Neuronal stem cell (in vitro differentiated cells): Measurements from ENCODE around the gene TSPAN7.

Source experiments
- DNase-seq: peaks from one replicate; pipeline ENCODE4 v3.0.0-alpha.2; 2013; ENCODE audit warnings: low spot score
- H2AFZ ChIP-seq: one replicate; pipeline ENCODE4 v1.6.1; 2013; ENCODE audit warnings: mild to moderate bottlenecking, low read length, inconsistent platforms
- H2AK5ac ChIP-seq: 2 replicates; pipeline ENCODE4 v1.6.1; 2013; ENCODE audit warnings: low read depth, mild to moderate bottlenecking, inconsistent platforms, low read length, moderate library complexity, mixed read lengths
- H2BK120ac ChIP-seq: 2 replicates; pipeline ENCODE4 v1.6.1; 2013; ENCODE audit warnings: low read depth, mild to moderate bottlenecking, inconsistent platforms, low read length, moderate library complexity, mixed read lengths
- H2BK12ac ChIP-seq: one replicate; pipeline ENCODE4 v1.6.1; 2013; ENCODE audit warnings: low read length, inconsistent platforms
- H2BK15ac ChIP-seq: 2 replicates; pipeline ENCODE4 v1.6.1; 2013; ENCODE audit warnings: mild to moderate bottlenecking, low read length, inconsistent platforms, mixed read lengths
- H2BK5ac ChIP-seq: one replicate; pipeline ENCODE4 v1.6.1; 2013; ENCODE audit warnings: inconsistent platforms, mild to moderate bottlenecking, low read length, moderate library complexity
- H3K14ac ChIP-seq: one replicate; pipeline ENCODE4 v1.6.1; 2013; ENCODE audit warnings: low read length, inconsistent platforms
- H3K18ac ChIP-seq: 2 replicates; pipeline ENCODE4 v1.6.1; 2013; ENCODE audit warnings: low read length, inconsistent platforms
- H3K23ac ChIP-seq: 2 replicates; pipeline ENCODE4 v1.6.1; 2013; ENCODE audit warnings: low read depth, mild to moderate bottlenecking, mixed read lengths, low read length, inconsistent platforms; ENCODE audit not compliant: poor library complexity
- H3K27ac ChIP-seq: replicated peaks from 3 replicates; pipeline ENCODE4 v1.5.1; 2013; ENCODE audit warnings: low read length, inconsistent platforms
- H3K27me3 ChIP-seq, 3 experiments: 2 replicates each; pipeline ENCODE4 v1.6.1; 2013; ENCODE audit warnings: low read length in 3 of 3, mild to moderate bottlenecking in 2 of 3, inconsistent platforms in 1 of 3, low read depth in 1 of 3, mixed read lengths in 1 of 3, moderate library complexity in 1 of 3; ENCODE audit not compliant: control insufficient read depth in 3 of 3, insufficient read depth in 3 of 3
- H3K36me3 ChIP-seq, 2 donors: replicated peaks in 1 of 2; 2 replicates each; pipeline ENCODE4 v1.6.1; 2013; ENCODE audit warnings: low read length in 2 of 2; ENCODE audit not compliant: control insufficient read depth in 2 of 2, insufficient read depth in 2 of 2
- H3K4ac ChIP-seq: 2 replicates; pipeline ENCODE4 v1.6.1; 2013; ENCODE audit warnings: inconsistent platforms, mild to moderate bottlenecking, low read length, moderate library complexity
- H3K4me1 ChIP-seq, 2 donors: 1 replicate in 1 of 2; 2 replicates in 1 of 2; pipeline ENCODE4 v1.6.1; 2013; ENCODE audit warnings: low read length in 2 of 2, low read depth in 1 of 2; ENCODE audit not compliant: control insufficient read depth in 2 of 2, insufficient read depth in 1 of 2
- H3K4me2 ChIP-seq: one replicate; pipeline ENCODE4 v1.6.1; 2013; ENCODE audit warnings: mild to moderate bottlenecking, low read length, inconsistent platforms; ENCODE audit not compliant: insufficient read depth, poor library complexity, severe bottlenecking
- H3K4me3 ChIP-seq, 2 donors: 2 replicates each; pipeline ENCODE4 v1.5.1; 2013; ENCODE audit warnings: low read length in 2 of 2, mild to moderate bottlenecking in 2 of 2, inconsistent platforms in 1 of 2, moderate library complexity in 1 of 2
- H3K79me1 ChIP-seq: one replicate; pipeline ENCODE4 v1.6.1; 2013; ENCODE audit warnings: low read depth, mild to moderate bottlenecking, inconsistent platforms, low read length, moderate library complexity
- H3K9ac ChIP-seq: one replicate; pipeline ENCODE4 v1.6.1; 2013; ENCODE audit warnings: mild to moderate bottlenecking, low read depth, low read length, inconsistent platforms; ENCODE audit not compliant: poor library complexity
- H3K9me3 ChIP-seq, 2 donors: replicated peaks in 1 of 2; 2 replicates each; pipeline versions ENCODE3 to v1.6.1; 2013; ENCODE audit warnings: low read length in 2 of 2, mild to moderate bottlenecking in 2 of 2, inconsistent platforms in 1 of 2, low read depth in 1 of 2, mixed read lengths in 1 of 2, moderate library complexity in 1 of 2; ENCODE audit not compliant: control insufficient read depth in 2 of 2, insufficient read depth in 1 of 2
- H4K8ac ChIP-seq: one replicate; pipeline ENCODE4 v1.6.1; 2013; ENCODE audit warnings: low read depth, mild to moderate bottlenecking, inconsistent platforms, low read length, moderate library complexity
- H4K91ac ChIP-seq: one replicate; pipeline ENCODE4 v1.6.1; 2013; ENCODE audit warnings: low read length, low read depth, mild to moderate bottlenecking, inconsistent platforms; ENCODE audit not compliant: poor library complexity
- WGBS, 2 donors: extraction: QIAGEN DNeasy Blood & Tissue Kit; methylation state at CpG; one replicate each; pipeline ENCODE4 v1.1.7; 2013; ENCODE audit warnings: missing lambda C conversion rate in 2 of 2, mixed read lengths in 1 of 2; ENCODE audit not compliant: insufficient read length in 2 of 2, insufficient replicate concordance in 1 of 2; ENCODE audit errors: extremely low coverage in 2 of 2; 5-methylcytosine and 5-hydroxymethylcytosine counted together

TSPAN7 gene

DNA sequence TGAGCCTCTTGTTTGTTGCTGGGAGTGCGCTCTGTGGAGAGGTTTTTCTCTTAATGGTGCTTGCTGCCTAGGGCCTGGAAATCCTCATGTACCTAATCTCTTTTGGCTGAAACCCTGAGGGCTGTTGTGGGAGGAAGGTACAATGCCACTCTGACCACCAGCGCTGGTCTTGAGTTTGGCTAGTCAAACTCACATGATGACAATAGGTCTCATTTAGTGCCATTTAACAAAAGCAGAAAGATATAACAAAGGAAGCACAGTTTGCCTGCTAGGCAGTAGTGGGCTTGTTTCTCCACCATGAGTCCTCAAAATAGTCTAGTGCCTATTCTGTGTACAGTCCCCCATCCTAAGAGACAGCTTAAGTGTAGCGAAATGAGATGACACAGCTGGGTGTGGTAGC is 111.3 kb downstream of the TSPAN7 start:
- Histone ChIP-seq H3K23ac (no peak overlapping the region), H3K14ac (no peak overlapping the region), H2AFZ (no peak overlapping the region), H3K4me1 (no peaks in the 10 kb centered on the region), H3K4me3 (no peak overlapping the region), H2BK15ac (no peak overlapping the region), H3K79me1 (no peaks in the 10 kb centered on the region), H3K18ac (no peak overlapping the region), H4K91ac (no peak overlapping the region), H2BK120ac (no peak overlapping the region), H2AK5ac (no peak overlapping the region), H3K4me2 (no peak overlapping the region), H3K27me3 (peaks cover 0 to 8% (median 0%) of the 10 kb centered on the region in 3 experiments), H3K4ac (no peak overlapping the region), H2BK12ac (no peak overlapping the region), H3K36me3 (no peaks in the 10 kb centered on the region), H3K9me3 (no peaks in the 10 kb centered on the region), H4K8ac (no peak overlapping the region), H3K27ac (no peak overlapping the region), H2BK5ac (no peak overlapping the region), H3K9ac (no peak overlapping the region)
- DNase-seq: no peak
- no CpG with 5 or more reads among the region's 3 CpGs for WGBS, 2 donors

GRCh38 chrX:38675856-38676255 is 114.5 kb downstream of the TSPAN7 start:
- Histone ChIP-seq H3K27me3 (peaks cover 0 to 10% (median 0%) of the 10 kb centered on the region in 3 experiments), H2BK12ac (no peak overlapping the region), H4K8ac (no peak overlapping the region), H3K4ac (no peak overlapping the region), H3K36me3 (no peaks in the 10 kb centered on the region), H2BK15ac (no peak overlapping the region), H2BK120ac (no peak overlapping the region), H3K18ac (no peak overlapping the region), H4K91ac (no peak overlapping the region), H2AFZ (no peak overlapping the region), H3K9me3 (no peaks in the 10 kb centered on the region), H2AK5ac (no peak overlapping the region), H3K4me1 (no peaks in the 10 kb centered on the region), H3K14ac (no peak overlapping the region), H3K9ac (no peak overlapping the region), H3K4me2 (no peak overlapping the region), H3K4me3 (no peak overlapping the region), H3K23ac (no peak overlapping the region), H2BK5ac (no peak overlapping the region), H3K27ac (no peak overlapping the region), H3K79me1 (no peaks in the 10 kb centered on the region)
- no peak for DNase-seq
- no CpG with 5 or more reads among the region's 3 CpGs for WGBS, 2 donors

DNA sequence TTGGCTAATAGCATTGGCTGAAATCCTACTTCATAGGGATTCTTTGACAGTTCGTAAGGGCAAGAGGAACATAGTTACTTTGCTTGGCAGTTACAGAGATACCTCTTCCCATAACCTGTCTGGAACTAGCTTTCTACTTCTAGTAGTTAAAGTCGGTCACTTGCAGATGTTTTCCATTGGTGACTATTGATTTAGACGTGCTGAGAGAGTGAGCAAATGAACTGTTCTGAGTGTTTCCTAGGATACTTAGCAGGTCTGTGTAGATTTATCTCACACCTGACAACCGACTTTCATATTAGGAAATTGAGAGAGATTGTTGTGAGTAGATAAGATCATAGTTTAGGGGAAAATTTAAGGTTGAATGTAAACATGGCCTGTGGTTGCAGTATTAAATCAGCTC is 116.8 kb downstream of the TSPAN7 start:
- Histone ChIP-seq H2BK5ac (no peak overlapping the region), H3K23ac (no peak overlapping the region), H3K79me1 (no peaks in the 10 kb centered on the region), H2AK5ac (no peak overlapping the region), H4K8ac (no peak overlapping the region), H3K4ac (no peak overlapping the region), H3K18ac (no peak overlapping the region), H2BK12ac (no peak overlapping the region), H3K14ac (no peak overlapping the region), H3K27ac (no peak overlapping the region), H3K27me3 (peaks cover 0 to 10% (median 0%) of the 10 kb centered on the region in 3 experiments), H2BK120ac (no peak overlapping the region), H2AFZ (no peak overlapping the region), H4K91ac (no peak overlapping the region), H2BK15ac (no peak overlapping the region), H3K36me3 (no peaks in the 10 kb centered on the region), H3K4me3 (no peak overlapping the region), H3K4me1 (no peaks in the 10 kb centered on the region), H3K9ac (no peak overlapping the region), H3K9me3 (no peaks in the 10 kb centered on the region), H3K4me2 (no peak overlapping the region)
- DNase-seq: no peak
- no CpG with 5 or more reads among the region's 4 CpGs for WGBS, 2 donors

DNA sequence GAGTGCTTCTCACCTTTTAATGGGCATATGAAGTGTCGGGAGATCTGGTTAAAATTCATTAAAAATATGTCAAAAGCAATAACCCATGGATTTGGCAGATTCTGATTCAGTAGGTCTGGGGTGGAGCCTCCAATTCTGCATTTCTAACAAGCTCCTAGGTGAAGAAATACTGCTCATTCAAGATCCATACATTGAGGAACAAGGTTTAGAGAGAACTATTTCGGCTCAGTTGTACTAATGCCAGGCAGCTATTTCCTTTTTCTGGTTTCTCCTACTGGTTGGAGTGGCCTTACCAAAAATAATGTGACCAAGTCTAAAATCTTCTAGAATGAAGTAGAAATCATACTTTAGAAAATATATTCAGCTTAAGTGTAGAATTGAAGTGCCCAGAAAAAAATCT is 117.5 kb downstream of the TSPAN7 start:
- DNase-seq: no peak
- Histone ChIP-seq H3K27ac (no peak overlapping the region), H3K79me1 (no peaks in the 10 kb centered on the region), H3K27me3 (peaks cover 0 to 10% (median 0%) of the 10 kb centered on the region in 3 experiments), H3K23ac (no peak overlapping the region), H2BK5ac (no peak overlapping the region), H3K4me3 (no peak overlapping the region), H2AFZ (no peak overlapping the region), H2BK120ac (no peak overlapping the region), H4K8ac (no peak overlapping the region), H2BK15ac (no peak overlapping the region), H3K4me1 (no peaks in the 10 kb centered on the region), H4K91ac (no peak overlapping the region), H3K36me3 (no peaks in the 10 kb centered on the region), H3K14ac (no peak overlapping the region), H2BK12ac (no peak overlapping the region), H3K4me2 (no peak overlapping the region), H2AK5ac (no peak overlapping the region), H3K9me3 (no peaks in the 10 kb centered on the region), H3K4ac (no peak overlapping the region), H3K18ac (no peak overlapping the region), H3K9ac (no peak overlapping the region)
- WGBS, 2 donors: no CpG with 5 or more reads among the region's 2 CpGs
